Measurements from ENCODE around the gene CARD14.
"Not testable (repeated sequence)": the region's sequence is repeated elsewhere in the genome, so short reads cannot be mapped to it uniquely, and the experiment has no call there.

CARD14 gene

DNA sequence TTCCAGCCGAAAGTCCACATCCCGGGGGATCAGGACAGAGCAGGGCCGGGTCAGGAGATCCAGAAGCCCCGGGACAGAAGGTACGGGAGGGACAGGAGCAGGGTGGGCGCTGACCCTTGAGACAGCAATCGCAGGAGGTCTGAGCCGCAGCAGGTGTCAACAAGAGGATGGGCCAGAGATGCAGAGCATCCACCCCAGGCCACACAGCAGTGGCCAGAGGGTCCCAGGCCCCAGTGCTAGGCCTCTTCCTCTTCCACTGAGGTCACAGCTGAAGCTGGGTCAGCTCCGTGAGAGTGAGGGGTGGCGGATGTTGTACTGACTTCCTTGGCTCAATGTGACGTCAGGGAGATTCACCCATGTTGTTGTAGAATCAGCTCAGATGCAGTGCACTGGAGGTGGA, 82.1 kb downstream of the CARD14 start:
- Histone ChIP-seq H3K4me3 (no peak overlapping the region), H3K27ac (no peak overlapping the region)
- no peak for DNase-seq (ENCODE audit: low spot score)
- TF ChIP-seq, protein P1, sequence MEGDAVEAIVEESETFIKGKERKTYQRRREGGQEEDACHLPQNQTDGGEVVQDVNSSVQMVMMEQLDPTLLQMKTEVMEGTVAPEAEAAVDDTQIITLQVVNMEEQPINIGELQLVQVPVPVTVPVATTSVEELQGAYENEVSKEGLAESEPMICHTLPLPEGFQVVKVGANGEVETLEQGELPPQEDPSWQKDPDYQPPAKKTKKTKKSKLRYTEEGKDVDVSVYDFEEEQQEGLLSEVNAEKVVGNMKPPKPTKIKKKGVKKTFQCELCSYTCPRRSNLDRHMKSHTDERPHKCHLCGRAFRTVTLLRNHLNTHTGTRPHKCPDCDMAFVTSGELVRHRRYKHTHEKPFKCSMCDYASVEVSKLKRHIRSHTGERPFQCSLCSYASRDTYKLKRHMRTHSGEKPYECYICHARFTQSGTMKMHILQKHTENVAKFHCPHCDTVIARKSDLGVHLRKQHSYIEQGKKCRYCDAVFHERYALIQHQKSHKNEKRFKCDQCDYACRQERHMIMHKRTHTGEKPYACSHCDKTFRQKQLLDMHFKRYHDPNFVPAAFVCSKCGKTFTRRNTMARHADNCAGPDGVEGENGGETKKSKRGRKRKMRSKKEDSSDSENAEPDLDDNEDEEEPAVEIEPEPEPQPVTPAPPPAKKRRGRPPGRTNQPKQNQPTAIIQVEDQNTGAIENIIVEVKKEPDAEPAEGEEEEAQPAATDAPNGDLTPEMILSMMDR (IDR thresholded peaks at IDR 0.05): no peak

DNA sequence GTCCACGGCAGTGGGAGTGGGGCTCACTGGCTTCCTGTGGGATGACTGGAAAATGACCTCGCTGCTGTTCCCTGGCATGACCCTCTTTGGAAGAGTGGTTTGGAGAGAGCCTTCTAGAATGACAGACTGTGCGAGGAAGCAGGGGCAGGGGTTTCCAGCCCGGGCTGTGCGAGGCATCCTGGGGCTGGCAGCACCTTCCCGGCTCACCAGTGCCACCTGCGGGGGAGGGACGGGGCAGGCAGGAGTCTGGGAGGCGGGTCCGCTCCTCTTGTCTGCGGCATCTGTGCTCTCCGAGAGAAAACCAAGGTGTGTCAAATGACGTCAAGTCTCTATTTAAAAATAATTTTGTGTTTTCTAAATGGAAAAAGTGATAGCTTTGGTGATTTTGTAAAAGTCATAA, 83.0 kb downstream of the CARD14 start:
- no peak overlapping the region for H3K27ac ChIP-seq
- no peak overlapping the region for H3K4me3 ChIP-seq
- DNase-seq (ENCODE audit: low spot score): no peak
- TF ChIP-seq, protein P1 (IDR thresholded peaks at IDR 0.05): no peak

DNA sequence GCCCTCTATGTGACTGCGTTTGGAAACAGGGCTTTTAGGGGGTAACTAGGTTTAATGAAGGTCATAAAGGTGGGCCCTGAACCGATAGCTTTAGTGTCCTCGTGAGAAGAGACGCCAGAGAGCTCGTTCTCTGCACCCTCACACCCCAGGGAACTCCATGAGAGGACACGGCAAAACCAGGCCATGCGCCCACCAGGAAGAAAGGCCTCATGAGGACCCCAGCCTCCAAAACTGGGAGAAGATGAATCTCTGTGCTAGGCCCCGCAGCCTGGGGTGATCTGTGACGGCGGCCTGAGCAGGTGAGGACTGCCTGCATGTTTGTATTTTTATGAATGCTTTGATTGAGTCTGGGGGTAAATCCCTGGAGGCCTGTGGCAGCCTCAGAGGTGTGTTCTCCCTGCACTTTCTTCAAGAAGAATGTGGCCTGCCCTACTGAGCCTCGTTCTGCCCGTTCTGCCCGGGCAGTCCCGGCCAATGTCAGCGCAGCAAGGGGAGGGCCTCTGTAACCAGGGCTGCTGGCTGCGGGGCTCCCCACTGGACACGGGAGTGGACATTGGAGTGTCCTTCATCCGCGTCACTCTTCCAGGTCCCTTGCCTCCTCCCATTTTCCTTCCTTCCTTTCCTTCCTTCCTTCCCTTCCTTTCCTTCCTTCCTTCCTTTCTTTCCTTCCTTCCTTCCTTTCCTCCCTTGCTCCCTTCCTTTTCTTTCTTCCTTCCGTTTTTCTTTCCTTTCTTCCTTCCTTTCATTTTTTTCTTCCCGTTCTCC, 84.0 kb downstream of the CARD14 start:
- no peak for DNase-seq (ENCODE audit: low spot score)
- H3K27ac ChIP-seq: no peak overlapping the region
- TF ChIP-seq, protein P1 (IDR thresholded peaks at IDR 0.05): no peak
- no peak overlapping the region for H3K4me3 ChIP-seq

DNA sequence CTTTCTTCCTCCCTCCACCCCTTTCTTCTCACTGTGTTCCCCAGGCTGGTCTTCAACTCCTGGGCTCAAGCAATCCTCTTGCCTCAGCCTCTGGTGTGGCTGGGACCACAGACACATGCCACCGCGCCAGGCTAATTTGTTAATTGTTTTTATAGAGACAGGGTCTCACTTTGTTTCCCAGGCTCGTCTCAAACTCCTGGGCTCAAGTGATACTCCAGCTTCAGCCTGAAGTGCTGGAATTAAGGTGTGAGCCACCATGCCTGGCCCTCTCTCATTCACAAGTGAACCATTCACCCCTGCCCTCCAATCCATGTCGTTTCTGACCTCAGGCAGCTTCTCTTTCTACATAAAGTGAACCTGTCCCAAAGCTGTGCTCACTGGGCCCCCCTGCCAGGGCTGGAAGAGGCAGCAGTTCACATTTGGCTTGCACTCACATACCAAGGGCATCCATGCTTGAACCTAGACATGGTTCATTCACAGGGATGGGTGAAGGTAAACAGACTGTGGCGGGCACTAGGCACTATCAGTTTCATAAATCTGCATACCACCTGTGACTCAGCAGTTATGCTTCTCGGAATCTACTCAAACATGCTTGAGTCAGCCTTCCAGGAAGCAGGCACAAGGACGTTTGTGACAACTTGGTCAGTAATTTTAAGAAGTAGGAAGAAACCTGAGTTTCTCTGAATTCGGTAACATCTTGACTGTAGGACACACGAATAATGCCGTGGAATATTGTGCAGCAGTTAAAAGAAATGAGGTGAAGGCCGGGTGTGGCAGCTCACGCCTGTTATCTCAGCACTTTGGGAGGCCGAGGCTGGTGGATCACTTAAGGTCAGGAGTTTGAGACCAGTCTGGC, 84.8 kb downstream of the CARD14 start:
- DNase-seq (ENCODE audit: low spot score): no peak
- Histone ChIP-seq H3K27ac (peak overlapping the region in 1 of 2 donors; percentile 76), H3K4me3 (no peak overlapping the region)
- TF ChIP-seq, protein P1 (IDR thresholded peaks at IDR 0.05): no peak

DNA sequence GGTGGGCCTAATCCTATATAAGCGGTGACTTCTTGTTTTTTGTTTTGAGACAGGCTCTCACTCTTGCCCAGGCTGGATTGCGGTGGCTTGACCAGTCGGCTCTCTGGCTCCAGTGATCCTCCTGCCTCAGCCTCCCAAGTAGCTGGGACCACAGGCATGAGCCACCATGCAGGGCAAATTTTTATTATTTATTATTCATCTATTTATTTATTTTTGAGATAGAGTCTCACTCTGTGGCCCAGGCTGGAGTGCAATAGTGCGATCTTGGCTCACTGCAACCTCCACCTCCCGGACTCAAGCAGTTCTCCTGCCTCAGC, 86.2 kb downstream of the CARD14 start:
- Histone ChIP-seq H3K4me3 (no peak overlapping the region), H3K27ac (no peak overlapping the region)
- TF ChIP-seq, protein P1 (IDR thresholded peaks at IDR 0.05): no peak
- no peak for DNase-seq (ENCODE audit: low spot score)

DNA sequence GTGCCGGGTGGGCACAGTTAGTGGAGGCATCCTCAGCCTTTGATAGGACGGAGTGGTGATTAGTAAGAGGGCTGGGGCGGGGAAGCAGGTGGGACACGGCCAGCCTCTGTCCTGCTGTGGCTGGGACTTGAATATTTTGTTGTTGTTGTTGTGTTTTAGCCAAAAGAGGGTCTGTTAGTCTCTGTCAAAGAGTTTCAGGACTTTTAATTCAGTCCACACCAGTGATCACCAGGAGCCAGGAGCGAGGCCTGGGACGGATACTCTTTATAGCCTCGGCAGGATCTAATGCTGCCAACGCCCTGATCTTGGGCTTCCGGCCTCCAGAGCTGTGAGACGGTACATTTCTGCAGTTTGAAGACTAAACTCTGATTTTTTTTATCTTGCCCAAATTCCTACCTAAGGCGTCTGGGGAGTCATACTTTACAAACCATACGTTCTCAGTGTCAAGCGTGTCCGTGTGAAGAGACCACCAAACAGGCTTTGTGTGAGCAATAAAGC, 87.9 kb downstream of the CARD14 start:
- no peak for DNase-seq (ENCODE audit: low spot score)
- H3K4me3 ChIP-seq: no peak overlapping the region
- TF ChIP-seq, protein P1 (IDR thresholded peaks at IDR 0.05): no peak
- no peak overlapping the region for H3K27ac ChIP-seq

DNA sequence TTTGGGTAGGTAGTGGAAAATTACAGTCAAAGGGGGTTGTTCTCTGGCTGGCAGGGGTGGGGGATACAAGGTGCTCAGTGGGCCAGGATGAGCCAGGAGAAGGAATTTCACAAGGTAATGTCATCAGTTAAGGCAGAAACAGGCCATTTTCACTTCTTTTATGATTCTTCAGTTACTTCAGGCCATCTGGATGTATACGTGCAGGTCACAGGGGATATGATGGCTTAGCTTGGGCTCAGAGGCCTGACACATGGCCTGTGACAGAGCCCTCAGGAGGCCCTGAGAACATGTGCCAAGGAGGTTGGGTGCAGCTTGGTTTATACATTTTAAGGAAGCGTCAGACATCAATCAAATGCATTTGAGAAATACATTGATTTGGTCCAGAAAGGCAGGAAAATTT, 88.5 kb downstream of the CARD14 start:
- not testable (repeated sequence) for H3K4me3 ChIP-seq; H3K27ac ChIP-seq; DNase-seq (ENCODE audit: low spot score)
